ENCODE measurements around the gene IFT122.

DNA sequence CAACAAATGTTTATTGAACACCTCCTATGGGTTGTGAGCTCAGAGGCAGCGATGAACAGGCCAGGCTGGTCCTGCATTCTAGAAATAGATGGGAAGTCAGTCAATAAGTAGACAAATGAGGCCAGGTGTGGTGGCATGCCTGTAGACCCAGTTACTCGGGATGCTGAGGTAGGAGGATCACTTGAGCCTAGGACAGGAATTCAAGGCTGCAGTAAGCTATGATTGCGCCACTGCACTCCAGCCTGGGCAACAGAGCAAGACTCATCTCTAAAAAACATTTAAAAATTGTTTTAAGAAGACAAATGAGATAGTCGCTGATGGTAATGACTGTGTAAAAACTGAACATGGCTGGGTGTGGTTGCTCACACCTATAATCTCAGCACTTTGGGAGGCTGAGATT, 84.1 kb downstream of the IFT122 start:
- TF ChIP-seq CTCF (IDR thresholded peaks at IDR 0.05; ENCODE audit: insufficient read depth, low read depth, low read length) (no peak), EZH2 (IDR thresholded peaks at IDR 0.05; ENCODE audit: insufficient read depth, low read length) (no peak)
